Measurements from ENCODE around the gene PPIE. TPM values are rescaled to one million over a fixed set of nuclear protein-coding genes. Genes with fewer than 3 reads are reported as not detected.

PPIE gene
- total RNA-seq, 1 donor from 2014 or later: 35.3 TPM

DNA sequence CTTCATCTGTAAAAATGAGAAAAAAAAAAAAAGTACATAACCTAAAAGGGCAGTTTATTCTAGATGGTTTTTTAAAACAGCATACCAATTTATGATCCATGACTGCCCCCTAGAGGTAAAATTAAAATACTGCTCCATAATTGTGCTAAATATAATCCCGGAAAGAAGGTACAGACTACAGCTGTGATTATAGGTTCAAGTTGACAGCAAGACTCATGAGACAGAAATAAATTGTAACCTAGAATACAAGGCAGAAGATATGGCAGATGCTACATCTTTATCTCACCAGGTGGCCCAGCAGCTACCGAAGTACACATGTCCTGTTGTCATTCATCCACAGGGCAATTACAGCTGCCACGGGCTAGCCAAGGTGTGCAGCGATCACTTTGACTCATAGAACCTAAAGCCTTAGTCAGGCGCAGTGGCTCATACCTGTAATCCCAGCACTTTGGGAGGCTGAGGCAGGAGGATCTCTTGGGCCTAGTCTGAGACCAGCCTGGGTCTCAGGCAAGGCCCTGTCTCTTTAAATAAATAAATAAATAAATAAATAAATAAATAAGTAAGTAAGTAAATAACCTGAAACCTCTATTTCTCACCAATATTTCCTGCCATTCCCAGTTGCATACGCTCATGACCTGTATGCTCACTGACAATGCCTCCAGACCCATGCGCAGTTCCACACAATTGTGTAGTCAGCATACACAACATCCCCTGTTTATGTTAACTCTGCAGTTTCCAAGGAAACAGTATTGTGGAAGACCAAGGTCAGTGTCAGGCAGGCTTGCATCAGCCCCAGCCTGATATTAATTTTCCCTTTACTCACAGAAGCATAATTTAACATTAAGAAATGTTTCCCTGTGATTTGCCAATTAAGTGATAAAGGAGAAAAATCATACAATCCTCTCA lies 18.3 kb upstream of the PPIE start:
- peak; percentile 42 for DNase-seq (ENCODE audit: extremely low read depth, low read depth, low spot score)

DNA sequence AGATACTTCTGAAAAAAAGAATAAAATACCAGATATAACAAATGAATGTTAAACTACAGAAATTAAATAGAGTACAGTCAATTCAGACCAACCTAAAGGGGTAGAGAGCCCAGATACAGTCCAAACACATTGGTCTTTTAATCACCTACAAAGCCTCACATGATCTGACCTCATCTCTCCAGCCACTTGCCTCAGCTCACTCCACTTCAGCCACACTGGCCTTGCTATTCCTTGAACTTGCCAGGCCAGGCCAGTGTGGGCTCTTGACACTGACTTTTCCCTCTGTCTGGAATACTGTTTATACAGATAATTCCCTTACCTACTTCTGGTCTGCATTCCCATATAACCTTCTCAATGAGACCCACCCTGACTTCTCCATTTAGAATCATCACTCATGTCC lies 17.0 kb upstream of the PPIE start:
- DNase-seq (ENCODE audit: extremely low read depth, low read depth, low spot score): no peak

DNA sequence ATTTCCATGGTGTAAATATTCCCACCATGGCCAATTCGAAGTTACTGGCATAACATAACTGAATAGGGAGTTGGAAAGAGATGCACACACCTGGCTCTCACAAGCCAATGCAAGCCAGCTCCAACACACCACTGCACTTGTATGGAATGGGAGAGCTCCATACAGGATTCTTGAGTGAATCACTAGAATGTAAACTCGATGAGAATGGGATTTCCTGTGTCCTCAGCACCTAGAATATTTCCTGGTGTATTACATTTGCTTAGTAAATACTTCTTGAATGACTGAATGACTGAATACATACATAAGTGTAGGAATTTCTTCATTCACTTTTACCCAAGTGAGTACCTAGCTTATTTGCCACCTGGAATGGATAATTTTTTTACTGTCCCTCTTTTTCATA lies 16.2 kb upstream of the PPIE start:
- DNase-seq (ENCODE audit: extremely low read depth, low read depth, low spot score): no peak

DNA sequence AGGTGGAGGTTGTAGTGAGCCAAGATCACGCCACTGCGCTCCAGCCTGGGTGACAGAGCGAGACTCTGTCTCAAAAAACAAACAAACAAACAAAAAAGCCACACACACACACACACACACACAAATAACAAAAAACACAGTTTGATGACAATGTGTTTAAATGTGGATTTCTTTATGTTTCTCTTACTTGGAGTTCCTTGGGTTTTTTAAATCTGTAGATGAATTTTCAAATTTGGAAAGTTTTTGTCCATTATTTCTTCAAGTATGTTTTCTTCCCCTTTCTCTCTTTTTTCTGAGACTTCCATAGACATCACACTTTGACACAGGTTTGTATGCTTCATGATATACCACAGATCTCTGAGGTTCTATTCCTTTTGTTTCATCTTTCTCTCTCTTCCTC lies 12.1 kb upstream of the PPIE start:
- DNase-seq (ENCODE audit: extremely low read depth, low read depth, low spot score): no peak

DNA sequence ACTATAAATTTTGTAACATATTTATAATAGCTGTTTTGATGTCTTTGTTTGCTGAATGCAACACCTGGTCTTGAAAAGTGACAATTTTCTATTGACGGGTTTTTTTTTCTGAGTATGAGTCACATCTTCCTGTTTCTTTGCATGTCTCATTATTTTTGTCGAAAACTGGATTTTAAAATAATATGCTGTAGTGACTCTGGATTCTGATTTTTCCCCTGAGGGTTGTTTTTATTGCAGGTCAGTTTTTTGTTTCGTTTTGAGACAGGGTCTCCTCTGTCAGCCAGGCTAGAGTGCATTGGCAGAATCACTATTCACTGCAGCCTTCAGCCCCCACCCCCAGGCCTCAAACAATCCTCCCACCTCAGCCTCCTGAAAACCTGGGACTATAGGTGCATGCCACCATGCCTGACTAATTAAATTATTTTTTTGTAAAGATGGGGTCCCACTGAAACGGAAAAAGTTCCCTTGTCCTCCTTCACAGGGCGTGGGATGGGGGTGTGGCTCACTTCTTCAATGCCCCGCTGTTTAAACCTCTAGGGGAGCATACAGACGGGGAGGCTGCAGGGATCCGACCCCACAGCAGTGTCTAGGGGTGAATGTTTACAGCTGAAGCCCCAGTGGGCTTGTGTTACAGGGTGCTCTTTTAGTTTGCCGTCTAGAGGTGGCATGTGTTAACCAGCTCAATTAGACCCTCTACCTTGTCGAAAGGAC lies 11.3 kb upstream of the PPIE start:
- no peak for DNase-seq (ENCODE audit: extremely low read depth, low read depth, low spot score)

DNA sequence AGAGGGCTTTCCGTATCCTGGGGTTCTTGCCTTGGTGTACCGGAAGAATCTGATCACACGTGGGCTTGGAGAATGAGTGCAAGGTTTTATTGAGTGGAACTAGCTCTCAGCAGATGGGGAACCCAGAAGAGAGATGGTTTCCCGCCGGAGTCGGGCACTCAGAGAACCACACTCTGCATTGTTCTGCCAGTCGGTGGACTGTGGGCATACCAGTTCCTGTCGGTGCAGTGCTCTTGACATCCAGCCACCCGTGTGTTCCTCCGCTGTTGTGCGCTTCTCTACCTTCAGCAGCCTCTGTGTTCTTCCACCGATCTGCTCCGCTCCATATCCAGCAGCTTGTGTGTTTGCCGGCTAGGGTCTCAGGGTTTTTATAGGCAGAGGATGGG lies 10.8 kb upstream of the PPIE start:
- no peak for DNase-seq (ENCODE audit: extremely low read depth, low read depth, low spot score)

DNA sequence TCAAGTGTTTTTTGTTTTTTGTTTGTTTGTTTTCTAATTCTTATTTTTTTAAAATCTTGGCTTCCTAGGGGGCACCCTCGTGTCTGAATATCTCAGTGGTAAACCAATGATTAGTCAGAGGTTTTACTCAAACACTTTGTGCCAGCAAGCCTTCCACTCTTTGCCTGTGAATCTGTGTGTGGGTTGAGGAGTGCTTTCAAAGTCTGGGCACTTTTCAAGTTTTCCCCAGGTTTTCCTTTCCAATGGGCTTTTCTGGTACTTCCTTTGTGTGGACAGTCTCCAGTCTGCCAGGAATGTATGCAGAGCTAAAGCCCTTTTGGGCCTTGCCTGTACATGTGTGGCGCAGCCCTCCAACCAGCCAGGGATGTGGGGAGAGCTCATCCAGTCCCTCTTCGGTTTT lies 9.7 kb upstream of the PPIE start:
- DNase-seq (ENCODE audit: extremely low read depth, low read depth, low spot score): no peak

DNA sequence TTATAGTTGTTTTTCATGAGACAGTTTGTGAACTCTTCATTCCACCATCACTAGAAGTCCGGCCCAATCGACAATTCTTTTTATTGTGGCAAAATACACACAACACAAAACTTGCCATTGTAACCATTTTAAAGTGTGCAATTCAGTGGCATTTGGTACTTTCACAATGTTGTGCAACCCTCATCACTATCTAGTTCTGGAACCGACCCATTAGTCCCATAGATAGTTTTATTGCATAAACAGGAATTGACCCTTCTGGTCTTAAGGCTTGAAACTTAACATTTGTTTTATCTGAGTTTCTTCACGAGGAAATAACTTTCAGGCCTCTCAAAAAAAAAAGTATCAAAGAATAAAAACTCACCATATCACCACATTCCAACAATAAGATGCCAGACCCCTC lies 8.8 kb upstream of the PPIE start:
- DNase-seq (ENCODE audit: extremely low read depth, low read depth, low spot score): no peak

DNA sequence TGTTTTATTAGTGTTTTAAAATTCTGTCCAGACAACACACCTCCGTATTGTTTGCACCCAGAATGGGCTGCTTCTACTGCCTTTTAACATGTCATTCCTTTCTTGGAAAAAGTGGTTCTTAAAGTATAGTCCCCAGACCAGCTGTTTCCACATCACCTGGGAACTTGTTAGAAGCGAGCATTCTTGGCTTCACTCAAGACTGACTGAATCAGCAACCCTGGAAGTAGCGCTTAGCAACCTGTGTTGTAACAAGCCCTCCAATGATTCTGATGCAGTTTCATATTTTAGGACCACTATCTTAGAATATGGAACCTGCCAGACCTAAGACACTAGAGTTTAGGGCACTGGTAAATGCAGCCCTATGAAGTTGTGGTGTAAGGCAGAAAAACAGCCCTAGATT lies 6.0 kb upstream of the PPIE start:
- DNase-seq (ENCODE audit: extremely low read depth, low read depth, low spot score): no peak

DNA sequence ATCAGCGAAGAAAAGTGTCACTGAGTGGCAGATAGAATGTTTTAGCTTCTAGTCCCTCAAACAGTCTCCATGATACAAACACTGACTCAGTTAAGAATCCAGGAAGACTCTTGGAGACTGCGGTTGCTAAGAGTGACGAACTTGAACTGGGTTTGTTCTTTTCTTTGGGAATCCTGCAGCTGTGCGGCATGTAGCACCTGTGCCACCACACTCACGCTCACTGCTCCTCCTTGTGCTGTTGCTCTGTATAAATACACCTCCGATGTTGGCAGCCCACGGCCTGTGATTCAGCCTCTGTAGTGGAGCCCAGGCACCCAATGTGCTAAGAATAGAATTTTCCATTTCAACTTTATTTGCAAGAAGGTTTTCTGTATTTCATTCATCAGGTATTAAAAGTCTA lies 5.5 kb upstream of the PPIE start:
- no peak for DNase-seq (ENCODE audit: extremely low read depth, low read depth, low spot score)

DNA sequence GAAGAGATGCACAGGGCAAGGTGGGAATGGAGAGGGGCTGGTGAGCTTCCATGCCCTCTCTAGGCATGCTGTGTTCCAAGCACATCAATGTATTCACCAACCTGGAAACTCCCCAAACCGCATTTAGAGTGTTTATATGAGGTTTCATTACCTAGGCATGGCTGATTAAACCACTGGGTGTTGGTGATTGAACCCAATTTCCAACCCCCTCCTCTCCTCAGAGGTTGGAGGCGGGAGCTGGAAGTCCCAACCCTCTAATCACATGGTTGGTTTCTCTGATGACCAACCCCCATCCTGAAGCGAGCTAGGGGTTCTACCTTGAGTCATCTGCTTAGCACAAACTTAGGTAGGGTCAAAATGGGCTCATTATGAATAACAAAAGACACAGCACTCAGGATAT lies 3.0 kb upstream of the PPIE start:
- no peak for DNase-seq (ENCODE audit: extremely low read depth, low read depth, low spot score)

DNA sequence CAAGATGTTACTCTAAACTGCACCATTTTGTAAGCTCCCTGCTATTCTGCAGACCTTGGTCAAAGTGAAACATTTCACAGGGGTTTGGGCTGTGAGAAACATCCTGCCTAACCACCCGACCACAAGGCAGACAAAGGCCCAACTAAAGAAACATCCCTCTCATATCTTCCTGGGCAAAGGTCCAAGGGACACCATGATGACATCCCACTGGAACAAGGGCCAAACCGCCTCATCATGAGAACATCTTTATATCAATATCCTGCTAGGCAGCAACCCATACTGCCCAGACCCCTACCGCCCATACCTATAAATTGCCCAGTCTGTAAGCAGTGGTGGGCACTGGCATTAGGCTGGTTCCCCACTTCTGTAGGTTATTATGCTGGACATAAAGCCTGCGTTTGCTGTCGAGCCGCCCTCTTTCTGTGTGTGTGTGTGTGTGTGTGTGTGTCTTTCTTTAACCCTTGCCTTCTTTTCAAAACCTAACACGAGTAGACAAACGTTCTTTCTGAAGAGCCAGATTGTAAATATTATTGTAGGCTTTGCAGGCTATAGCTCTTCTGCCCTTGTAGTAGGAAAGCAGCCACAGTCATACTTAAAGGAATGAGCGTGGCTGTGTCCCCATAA lies 1.0 kb upstream of the PPIE start:
- no peak for DNase-seq (ENCODE audit: extremely low read depth, low read depth, low spot score)

DNA sequence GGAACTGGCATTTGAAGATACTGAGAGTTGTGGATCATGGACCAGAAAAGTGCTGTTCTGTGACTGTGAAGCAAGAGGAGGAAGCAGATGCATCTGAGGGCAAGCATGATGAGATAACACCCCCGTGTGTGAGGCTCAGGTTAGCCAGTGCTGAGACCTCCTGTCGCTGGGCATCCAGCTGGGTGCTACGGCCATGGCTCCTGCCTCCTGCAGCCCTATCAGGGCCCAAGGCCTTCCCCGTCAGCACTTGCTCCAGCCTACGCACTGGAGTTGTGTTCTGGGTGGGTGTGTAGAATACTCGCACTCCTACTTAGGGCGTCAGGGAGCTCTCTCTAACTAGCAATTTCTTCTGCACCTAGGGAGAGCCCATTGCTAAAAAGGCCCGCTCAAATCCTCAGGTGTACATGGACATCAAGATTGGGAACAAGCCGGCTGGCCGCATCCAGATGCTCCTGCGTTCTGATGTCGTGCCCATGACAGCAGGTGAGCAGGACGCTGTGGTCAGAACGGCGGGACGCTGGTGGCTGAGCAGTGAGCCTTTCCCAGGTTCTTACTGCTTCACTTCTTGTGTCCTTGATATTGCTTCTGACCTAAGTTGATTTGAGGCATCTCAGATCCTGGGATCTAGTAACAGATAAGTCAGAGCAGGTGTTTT lies 6.5 kb downstream of the PPIE start:
- DNase-seq (ENCODE audit: extremely low read depth, low read depth, low spot score): no peak

DNA sequence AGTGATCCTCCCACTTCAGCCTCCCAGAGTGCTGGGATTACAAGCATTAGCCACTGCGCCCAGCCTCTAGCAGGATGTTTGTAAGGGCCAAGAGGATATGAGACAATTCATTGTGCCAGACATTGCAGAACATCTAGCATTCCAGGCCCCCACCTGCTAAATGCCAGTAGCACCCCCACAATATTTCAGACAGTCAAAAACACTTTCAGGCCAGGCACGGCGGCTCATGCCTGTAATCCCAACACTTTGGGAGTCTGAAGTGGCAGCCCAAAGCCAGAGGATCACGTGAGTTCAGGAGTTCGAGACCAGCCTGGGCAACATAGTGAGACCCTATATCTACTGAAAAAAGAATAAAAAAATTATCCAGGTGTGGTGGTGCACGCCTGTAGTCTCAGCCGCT lies 12.9 kb downstream of the PPIE start:
- no peak for DNase-seq (ENCODE audit: extremely low read depth, low read depth, low spot score)

DNA sequence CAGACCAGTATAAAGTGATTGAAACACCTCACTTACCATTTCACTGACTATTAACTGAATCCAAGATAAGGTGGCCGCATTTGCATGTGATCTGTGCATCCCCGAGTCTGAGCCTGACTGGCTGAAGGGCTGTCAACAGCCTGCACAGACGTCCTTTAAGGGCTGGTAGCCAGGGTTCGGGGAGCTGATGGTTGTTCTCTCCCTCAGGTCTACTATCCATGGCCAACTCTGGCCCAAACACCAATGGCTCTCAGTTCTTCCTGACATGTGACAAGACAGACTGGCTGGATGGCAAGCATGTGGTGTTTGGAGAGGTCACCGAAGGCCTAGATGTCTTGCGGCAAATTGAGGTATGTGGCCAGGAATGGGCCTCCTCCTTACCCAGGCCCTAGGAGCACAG lies 14.0 kb downstream of the PPIE start:
- no peak for DNase-seq (ENCODE audit: extremely low read depth, low read depth, low spot score)

DNA sequence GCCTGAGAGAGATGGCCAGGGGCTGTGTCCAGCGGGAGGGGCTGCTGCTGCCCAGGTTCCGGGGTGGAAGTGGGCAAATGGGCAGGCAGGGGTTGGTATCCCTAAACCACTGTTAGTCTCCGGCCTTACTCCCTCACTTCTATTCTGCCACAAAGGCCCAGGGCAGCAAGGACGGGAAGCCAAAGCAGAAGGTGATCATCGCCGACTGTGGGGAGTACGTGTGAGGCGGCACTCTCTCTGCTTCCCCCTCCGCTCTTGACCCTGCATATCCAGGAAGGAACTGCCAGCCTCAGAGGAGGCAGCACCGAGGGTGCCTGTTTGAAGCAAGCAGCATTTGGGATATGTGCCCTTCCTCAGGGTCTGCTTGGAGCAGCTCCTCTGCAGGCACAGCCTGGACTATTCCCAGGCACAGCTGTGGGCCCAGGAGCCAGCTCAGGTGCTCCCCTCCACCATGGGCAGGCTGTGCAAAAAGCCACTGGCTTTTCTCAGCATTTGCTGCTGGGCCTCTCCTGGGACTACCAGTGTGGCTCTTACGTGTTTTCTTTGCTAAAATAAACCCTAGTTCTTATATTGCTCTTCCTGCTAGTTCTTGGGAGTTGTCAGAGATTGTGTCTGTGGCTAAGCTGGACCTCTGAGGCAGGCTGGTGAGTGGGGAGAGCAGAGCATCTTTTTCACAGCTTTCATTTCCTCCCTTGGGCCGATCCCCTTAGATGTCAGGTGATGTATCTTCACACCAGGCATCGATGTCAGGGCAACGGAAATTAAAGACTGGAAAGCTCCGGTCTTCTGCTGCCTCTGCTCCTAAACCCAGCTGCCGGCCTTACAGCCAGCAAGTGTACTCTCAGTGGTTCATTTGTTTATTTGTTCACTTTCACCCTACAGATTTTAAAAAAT lies 14.7 kb downstream of the PPIE start:
- no peak for DNase-seq (ENCODE audit: extremely low read depth, low read depth, low spot score)

DNA sequence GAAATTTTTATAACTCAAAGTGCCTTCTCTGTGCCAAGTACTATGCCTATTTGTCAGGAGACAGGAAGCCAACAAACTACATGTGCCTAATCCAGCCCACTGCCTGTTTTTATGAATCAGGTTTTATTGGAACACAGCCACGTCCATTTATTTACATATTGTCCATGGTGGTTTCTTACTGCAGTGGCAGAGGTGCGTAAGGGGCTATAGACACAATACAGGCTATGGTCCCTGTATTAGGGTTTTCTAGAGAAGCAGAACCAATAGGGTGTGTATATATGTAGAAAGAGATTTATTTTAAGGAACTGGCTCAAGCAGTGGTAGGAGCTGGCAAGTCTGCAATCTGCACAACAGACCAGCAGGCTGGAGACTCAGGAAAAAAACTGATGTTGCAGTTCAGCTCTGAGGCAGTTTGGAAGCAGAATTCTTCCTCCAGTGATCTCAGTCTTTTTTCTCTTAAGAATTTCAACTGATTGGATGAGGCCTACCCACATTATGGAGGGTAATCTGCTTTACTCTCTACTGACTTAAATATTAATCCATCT lies 15.4 kb downstream of the PPIE start:
- DNase-seq (ENCODE audit: extremely low read depth, low read depth, low spot score): peak; percentile 50

DNA sequence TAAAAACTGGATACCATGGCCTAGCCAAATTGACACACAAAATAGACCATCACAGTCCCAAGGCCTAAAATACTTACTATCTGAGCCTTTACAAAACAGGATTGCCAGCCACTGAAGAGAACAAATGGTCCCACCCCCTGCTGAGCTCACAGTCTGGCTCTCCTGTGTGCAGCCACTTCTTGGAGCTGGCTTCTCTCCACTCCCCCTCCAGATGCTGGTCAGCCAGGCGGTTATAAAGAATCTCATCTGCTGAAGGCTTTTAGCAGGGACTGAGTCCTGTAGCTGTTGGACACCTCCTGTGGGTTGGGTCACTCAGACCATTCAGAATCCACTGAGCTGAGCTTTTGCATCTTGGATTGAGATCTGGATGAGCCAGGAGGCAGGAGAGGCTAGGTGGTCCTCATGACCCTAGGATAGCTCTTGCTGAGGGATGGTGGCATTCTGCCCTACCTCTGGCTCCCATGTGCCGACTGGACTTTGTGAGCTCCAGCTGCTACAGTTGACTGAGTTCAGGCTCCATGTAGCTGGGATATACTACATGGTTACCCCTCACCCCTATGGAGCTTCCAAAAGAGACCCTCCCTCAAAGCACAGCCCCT lies 16.3 kb downstream of the PPIE start:
- DNase-seq (ENCODE audit: extremely low read depth, low read depth, low spot score): no peak

DNA sequence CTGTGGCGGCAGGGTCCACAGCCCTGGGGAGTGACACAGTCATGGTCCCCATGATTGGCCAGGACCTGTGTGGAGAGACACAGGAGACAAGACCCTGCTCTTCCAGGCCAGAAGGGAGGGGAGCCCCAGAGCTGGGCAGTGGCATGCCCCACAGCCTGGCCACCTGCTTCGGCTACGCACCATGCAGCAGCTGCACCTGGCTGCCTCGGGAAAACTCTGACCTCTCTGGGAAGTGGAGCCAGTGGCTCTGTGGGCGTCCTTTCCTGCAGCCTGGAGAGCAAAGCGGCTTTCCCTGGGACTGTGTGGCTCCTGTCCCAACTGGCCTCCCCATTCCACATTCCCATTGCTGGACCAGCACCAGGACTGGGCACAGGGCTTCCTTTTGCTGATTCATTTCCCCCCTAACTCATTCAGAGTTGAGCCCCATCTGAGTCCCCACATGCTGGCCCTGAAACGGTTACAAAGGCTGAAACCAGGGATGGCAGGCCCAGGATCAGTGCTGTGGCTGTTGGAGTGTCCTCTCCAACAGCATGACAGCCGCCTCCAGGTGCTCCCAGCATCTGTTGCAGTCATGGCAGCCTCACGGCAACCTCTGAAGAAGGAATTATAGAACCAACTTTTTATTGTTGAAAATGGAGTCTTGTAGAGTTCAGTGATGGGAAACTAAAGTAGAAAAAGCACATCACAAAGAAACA lies 17.4 kb downstream of the PPIE start:
- no peak for DNase-seq (ENCODE audit: extremely low read depth, low read depth, low spot score)

All from glomerular endothelial cell (primary cell).